ENCODE results near the gene DNAJA2. TPM values are rescaled to one million over a fixed set of nuclear protein-coding genes. Genes with fewer than 3 reads are reported as not detected.
A peak's percentile ranks its signal among the peaks of the same experiment; 100 is the strongest.
"Not testable (repeated sequence)": the region's sequence is repeated elsewhere in the genome, so short reads cannot be mapped to it uniquely, and the experiment has no call there.

Gene DNAJA2
- total RNA-seq, 1 donor from 2014 or later = 81.9 TPM

DNA sequence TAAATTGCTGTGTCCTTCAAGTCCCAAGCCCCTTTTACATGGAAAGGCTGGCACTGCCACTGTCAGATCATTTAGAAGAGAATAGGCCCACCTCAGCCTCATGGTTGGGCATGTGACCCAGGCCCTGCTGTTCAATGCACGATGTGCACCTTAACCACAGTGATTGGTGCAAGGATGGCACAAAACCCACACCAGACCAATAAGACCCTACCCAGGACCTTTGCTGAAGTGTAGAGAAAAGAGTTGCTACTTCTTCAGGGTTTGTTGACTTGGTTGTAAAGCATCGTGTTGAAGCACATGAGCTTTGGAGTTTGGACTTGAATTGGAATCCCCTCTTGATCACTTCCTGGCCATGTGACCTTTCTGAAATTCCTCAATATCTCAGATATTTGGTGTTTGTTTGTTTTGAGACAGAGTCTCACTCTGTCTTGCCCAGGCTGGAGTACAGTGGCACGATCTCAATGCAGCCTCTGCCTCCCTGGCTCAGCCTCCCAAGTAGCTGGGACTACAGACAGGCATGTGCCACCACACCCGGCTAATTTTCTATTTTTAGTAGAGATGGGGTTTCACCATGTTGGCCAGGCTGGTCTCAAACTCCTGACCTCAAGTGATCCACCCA is 24.8 kb downstream of the DNAJA2 start:
- no peaks in the 10 kb centered on the region for H3K36me3 ChIP-seq (ENCODE audit: control insufficient read depth, insufficient read depth, low read length)
- TF ChIP-seq, protein P1, sequence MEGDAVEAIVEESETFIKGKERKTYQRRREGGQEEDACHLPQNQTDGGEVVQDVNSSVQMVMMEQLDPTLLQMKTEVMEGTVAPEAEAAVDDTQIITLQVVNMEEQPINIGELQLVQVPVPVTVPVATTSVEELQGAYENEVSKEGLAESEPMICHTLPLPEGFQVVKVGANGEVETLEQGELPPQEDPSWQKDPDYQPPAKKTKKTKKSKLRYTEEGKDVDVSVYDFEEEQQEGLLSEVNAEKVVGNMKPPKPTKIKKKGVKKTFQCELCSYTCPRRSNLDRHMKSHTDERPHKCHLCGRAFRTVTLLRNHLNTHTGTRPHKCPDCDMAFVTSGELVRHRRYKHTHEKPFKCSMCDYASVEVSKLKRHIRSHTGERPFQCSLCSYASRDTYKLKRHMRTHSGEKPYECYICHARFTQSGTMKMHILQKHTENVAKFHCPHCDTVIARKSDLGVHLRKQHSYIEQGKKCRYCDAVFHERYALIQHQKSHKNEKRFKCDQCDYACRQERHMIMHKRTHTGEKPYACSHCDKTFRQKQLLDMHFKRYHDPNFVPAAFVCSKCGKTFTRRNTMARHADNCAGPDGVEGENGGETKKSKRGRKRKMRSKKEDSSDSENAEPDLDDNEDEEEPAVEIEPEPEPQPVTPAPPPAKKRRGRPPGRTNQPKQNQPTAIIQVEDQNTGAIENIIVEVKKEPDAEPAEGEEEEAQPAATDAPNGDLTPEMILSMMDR (IDR thresholded peaks at IDR 0.05; ENCODE audit: insufficient read depth, low read length, poor library complexity, severe bottlenecking) = no peak
- no peak for DNase-seq (ENCODE audit: low read depth)
- H3K27me3 ChIP-seq (ENCODE audit: control insufficient read depth, insufficient read depth, low read length) = no peaks in the 10 kb centered on the region
- no peak overlapping the region for H3K4me3 ChIP-seq (ENCODE audit: low read depth, low read length)

DNA sequence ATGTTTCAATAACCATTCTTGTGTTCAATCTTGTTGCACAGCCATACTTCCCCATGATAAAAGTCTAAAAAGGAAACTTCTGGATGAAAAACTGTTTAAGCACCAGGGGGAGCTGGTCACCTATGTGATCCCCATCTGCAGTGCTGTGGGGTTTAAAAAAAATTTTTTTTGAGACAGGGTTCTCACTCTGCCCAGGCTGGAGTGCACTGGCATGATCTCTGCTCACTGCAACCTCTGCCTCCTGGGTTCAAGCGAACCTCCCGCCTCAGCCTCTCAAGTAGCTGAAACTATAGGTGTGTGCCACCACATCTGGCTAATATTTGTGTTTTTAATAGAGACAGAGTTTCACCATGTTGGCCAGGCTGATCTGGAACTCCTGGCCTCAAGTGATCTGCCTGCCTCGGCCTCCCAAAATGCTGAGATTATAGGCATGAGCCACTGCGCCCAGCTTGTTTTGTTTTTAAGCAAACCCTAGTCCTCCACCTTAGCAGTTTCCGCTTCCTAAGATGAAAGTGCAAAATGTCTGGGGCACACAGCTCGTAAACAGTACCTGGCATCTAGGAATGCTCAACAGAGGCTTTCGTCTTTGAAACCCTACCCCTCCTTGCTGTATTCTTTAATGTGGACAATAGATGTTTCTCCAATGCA is 25.4 kb downstream of the DNAJA2 start:
- Histone ChIP-seq H3K27me3 (ENCODE audit: control insufficient read depth, insufficient read depth, low read length) (no peaks in the 10 kb centered on the region), H3K36me3 (ENCODE audit: control insufficient read depth, insufficient read depth, low read length) (no peaks in the 10 kb centered on the region), H3K4me3 (ENCODE audit: low read depth, low read length) (no peak overlapping the region)
- TF ChIP-seq, protein P1 (IDR thresholded peaks at IDR 0.05; ENCODE audit: insufficient read depth, low read length, poor library complexity, severe bottlenecking) = peak; percentile 61
- no peak for DNase-seq (ENCODE audit: low read depth)

- not testable (repeated sequence) for H3K27me3 ChIP-seq (ENCODE audit: control insufficient read depth, insufficient read depth, low read length); DNase-seq (ENCODE audit: low read depth); H3K36me3 ChIP-seq (ENCODE audit: control insufficient read depth, insufficient read depth, low read length); H3K4me3 ChIP-seq (ENCODE audit: low read depth, low read length)
Measured at GRCh38 chr16:46944713-46945112, 28.8 kb downstream of the DNAJA2 start.

DNA sequence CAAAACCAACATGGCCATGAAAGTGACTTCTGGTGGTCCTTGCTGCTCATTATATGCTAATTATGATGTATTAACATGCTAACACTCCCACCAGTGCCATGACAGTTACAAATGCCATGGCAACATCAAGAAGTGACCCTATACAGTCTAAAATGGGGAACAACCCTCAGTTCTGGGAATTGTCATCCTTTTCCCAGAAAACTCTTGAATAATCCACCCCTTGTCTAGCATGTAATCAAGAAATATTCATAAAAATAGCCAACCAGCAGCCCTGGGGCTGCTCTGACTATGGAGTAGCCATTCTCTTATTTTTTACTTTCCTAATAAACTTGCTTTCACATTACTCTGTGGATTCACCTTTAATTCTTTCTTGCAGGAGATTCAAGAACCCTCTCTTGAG is 35.9 kb downstream of the DNAJA2 start:
- TF ChIP-seq, protein P1 (IDR thresholded peaks at IDR 0.05; ENCODE audit: insufficient read depth, low read length, poor library complexity, severe bottlenecking) = no peak

GRCh38 chr16:46932802-46933201 is 40.7 kb downstream of the DNAJA2 start:
- no peaks in the 10 kb centered on the region for H3K36me3 ChIP-seq (ENCODE audit: control insufficient read depth, insufficient read depth, low read length)
- H3K4me3 ChIP-seq (ENCODE audit: low read depth, low read length) = no peak overlapping the region
- DNase-seq (ENCODE audit: low read depth) = no peak
- H3K27me3 ChIP-seq (ENCODE audit: control insufficient read depth, insufficient read depth, low read length) = no peaks in the 10 kb centered on the region
- TF ChIP-seq, protein P1 (IDR thresholded peaks at IDR 0.05; ENCODE audit: insufficient read depth, low read length, poor library complexity, severe bottlenecking) = no peak

More for the DNA sequence above, 35.9 kb downstream of the DNAJA2 start:
- DNase-seq (ENCODE audit: low read depth) = no peak
- H3K36me3 ChIP-seq (ENCODE audit: control insufficient read depth, insufficient read depth, low read length) = no peaks in the 10 kb centered on the region
- no peaks in the 10 kb centered on the region for H3K27me3 ChIP-seq (ENCODE audit: control insufficient read depth, insufficient read depth, low read length)
- H3K4me3 ChIP-seq (ENCODE audit: low read depth, low read length) = no peak overlapping the region

DNA sequence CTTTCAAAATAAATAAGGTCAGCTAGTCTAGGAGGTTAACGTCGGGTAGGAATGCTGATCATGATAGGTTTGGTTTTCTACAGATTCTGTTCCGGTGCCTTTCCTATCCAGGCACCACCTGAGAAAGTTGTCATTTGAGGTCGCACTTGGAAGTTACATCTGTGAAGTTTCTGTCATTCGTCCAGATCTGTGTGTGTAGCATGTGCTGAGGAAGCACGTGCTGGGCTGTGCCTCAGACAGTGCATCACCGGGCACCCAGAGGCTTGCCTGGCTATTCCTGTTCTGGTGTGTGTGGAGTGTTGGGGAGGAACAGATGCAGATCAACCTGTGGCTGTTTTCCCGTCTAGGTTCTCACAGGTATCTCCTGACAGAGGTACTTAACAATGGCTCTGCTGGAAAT is 42.6 kb downstream of the DNAJA2 start:
- no peaks in the 10 kb centered on the region for H3K36me3 ChIP-seq (ENCODE audit: control insufficient read depth, insufficient read depth, low read length)
- H3K4me3 ChIP-seq (ENCODE audit: low read depth, low read length) = no peak overlapping the region
- DNase-seq (ENCODE audit: low read depth) = no peak
- TF ChIP-seq, protein P1 (IDR thresholded peaks at IDR 0.05; ENCODE audit: insufficient read depth, low read length, poor library complexity, severe bottlenecking) = no peak
- H3K27me3 ChIP-seq (ENCODE audit: control insufficient read depth, insufficient read depth, low read length) = no peaks in the 10 kb centered on the region

All from kidney epithelial cell (primary cell).